DND-41 (cell line): ENCODE results near the gene OTC.

ENCODE experiments used
- ATAC-seq: fragments of 200-7000 bp; cut with Tn5 transposase; 3 replicates; pipeline ENCODE4 v1.9.1; 2021; ENCODE audit warnings: low read depth; ENCODE audit not compliant: insufficient read depth
- DNase-seq: peaks from one replicate; pipeline ENCODE4 v3.0.0-alpha.2; 2020
- H2AFZ ChIP-seq: 2 replicates; pipeline ENCODE4 v1.6.0; 2012; ENCODE audit warnings: low read depth, low read length
- H3K27ac ChIP-seq: 2 replicates; pipeline ENCODE4 v1.5.1; 2012; ENCODE audit warnings: low read length, inconsistent platforms
- H3K27me3 ChIP-seq: fragments of 200-600 bp; sonication (generic); 2 replicates; pipeline ENCODE4 v1.6.0; 2012; ENCODE audit warnings: low read length, mild to moderate bottlenecking, inconsistent platforms; ENCODE audit not compliant: insufficient read depth, poor library complexity
- H3K36me3 ChIP-seq: 2 replicates; pipeline ENCODE4 v1.5.1; 2012; ENCODE audit warnings: low read length, inconsistent platforms; ENCODE audit not compliant: insufficient read depth
- H3K4me1 ChIP-seq: 2 replicates; pipeline ENCODE4 v1.5.1; 2012; ENCODE audit warnings: mild to moderate bottlenecking, low read length; ENCODE audit not compliant: insufficient read depth
- H3K4me2 ChIP-seq: 2 replicates; pipeline ENCODE4 v1.6.0; 2012; ENCODE audit warnings: mild to moderate bottlenecking, moderate library complexity, low read length, inconsistent platforms; ENCODE audit not compliant: insufficient read depth
- H3K4me3 ChIP-seq, 2 experiments: fragments of 200-600 bp in 1 of 2; shearing (Covaris generic) in 1 of 2; 2 replicates each; pipeline ENCODE4 v1.5.1; 2012 to 2016; ENCODE audit warnings: inconsistent platforms in 2 of 2, low read length in 2 of 2, mild to moderate bottlenecking in 2 of 2, low read depth in 1 of 2, moderate library complexity in 1 of 2
- H3K79me2 ChIP-seq: 2 replicates; pipeline ENCODE4 v1.6.0; 2012; ENCODE audit warnings: low read length, inconsistent platforms; ENCODE audit not compliant: insufficient read depth
- H3K9ac ChIP-seq: 2 replicates; pipeline ENCODE4 v1.6.0; 2012; ENCODE audit warnings: low read depth, mild to moderate bottlenecking, inconsistent platforms, low read length, moderate library complexity
- H3K9me3 ChIP-seq: 2 replicates; pipeline ENCODE4 v1.5.1; 2012; ENCODE audit warnings: low read length, moderate library complexity, mild to moderate bottlenecking, inconsistent platforms; ENCODE audit not compliant: insufficient read depth, severe bottlenecking
- H4K20me1 ChIP-seq: 2 replicates; pipeline ENCODE4 v1.6.0; 2012; ENCODE audit warnings: low read length; ENCODE audit not compliant: insufficient read depth
- CTCF ChIP-seq: IDR thresholded peaks from 2 replicates; pipeline ENCODE4 v1.5.1; 2012; ENCODE audit warnings: borderline replicate concordance, low read length, moderate library complexity, mild to moderate bottlenecking; ENCODE audit not compliant: poor library complexity, severe bottlenecking; ENCODE audit errors: extremely low read depth
- EZH2 ChIP-seq: IDR thresholded peaks from 3 replicates; pipeline ENCODE4 v1.6.1; 2012; ENCODE audit warnings: borderline replicate concordance, low read depth, mild to moderate bottlenecking, moderate library complexity, low read length, inconsistent platforms; ENCODE audit not compliant: severe bottlenecking

Gene OTC

DNA sequence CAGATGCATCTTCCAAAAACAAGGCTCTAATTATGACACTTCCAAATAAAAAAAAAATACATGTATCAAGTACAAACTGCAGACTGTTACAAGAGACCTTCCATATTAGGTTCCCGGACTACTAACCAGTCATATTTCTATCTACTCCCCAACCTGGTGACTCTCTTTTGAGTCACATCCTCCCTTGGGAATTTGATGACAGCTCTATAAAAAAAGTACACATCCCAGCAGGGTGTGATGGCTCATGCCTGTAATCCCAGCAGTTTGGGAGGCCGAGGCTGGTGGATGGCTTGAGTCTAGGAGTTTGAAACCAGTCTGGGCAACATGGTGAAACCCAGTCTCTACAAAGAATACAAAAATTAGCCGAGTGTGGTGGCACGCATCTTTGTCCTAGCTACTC is 40.0 kb upstream of the OTC start:
- Histone ChIP-seq H3K4me1 (no peaks in the 10 kb centered on the region), H3K27ac (no peak overlapping the region), H3K36me3 (no peaks in the 10 kb centered on the region; the same call in 1 of the 2 replicates), H3K9ac (no peak overlapping the region), H3K4me2 (no peak overlapping the region), H3K27me3 (no peaks in the 10 kb centered on the region), H3K79me2 (no peaks in the 10 kb centered on the region), H4K20me1 (no peaks in the 10 kb centered on the region), H2AFZ (no peak overlapping the region), H3K9me3 (no peaks in the 10 kb centered on the region), H3K4me3 (no peak overlapping the region)
- TF ChIP-seq CTCF (no peak), EZH2 (no peak)
- DNase-seq (no peak), ATAC-seq (no peak)

DNA sequence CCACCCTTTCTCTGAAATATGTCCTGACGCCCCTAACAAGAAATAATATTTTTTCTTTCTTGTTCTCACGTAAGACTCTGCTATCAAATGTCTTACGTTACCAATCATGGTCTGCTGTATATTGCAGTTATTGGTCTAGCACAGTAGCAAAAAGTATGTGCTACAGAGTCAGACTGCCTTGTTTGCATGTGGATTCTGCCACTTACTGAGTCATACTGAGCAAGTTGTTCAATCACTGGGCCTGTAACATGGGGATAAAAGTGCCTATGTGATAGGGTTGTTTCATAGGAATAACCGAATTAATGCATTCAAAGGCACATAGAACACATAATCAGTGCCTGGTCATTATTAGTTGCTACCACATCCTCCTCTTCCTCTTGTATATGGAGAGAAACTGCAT is 39.2 kb upstream of the OTC start:
- Histone ChIP-seq H3K4me1 (no peaks in the 10 kb centered on the region), H3K79me2 (no peaks in the 10 kb centered on the region), H3K9me3 (no peaks in the 10 kb centered on the region), H3K27me3 (no peaks in the 10 kb centered on the region), H3K27ac (no peak overlapping the region), H3K4me2 (no peak overlapping the region), H3K36me3 (peaks cover 2% of the 10 kb centered on the region; the same call in 1 of the 2 replicates), H3K4me3 (no peak overlapping the region), H4K20me1 (no peaks in the 10 kb centered on the region), H3K9ac (no peak overlapping the region), H2AFZ (no peak overlapping the region)
- no peak for DNase-seq
- ATAC-seq: no peak
- TF ChIP-seq CTCF: no peak
- TF ChIP-seq EZH2: no peak

GRCh38 chrX:38315186-38315585 is 37.2 kb upstream of the OTC start:
- no peak overlapping the region for H3K27ac ChIP-seq
- peaks cover 2% of the 10 kb centered on the region; the same call in 1 of the 2 replicates for H3K36me3 ChIP-seq
- ATAC-seq (no peak), DNase-seq (no peak)
- H3K9me3 ChIP-seq: no peaks in the 10 kb centered on the region
- H3K4me1 ChIP-seq: no peaks in the 10 kb centered on the region
- H3K4me3 ChIP-seq: no peak overlapping the region
- H3K4me2 ChIP-seq: no peak overlapping the region
- H3K79me2 ChIP-seq: no peaks in the 10 kb centered on the region
- H2AFZ ChIP-seq: no peak overlapping the region
- TF ChIP-seq EZH2 (no peak), CTCF (no peak)
- no peaks in the 10 kb centered on the region for H4K20me1 ChIP-seq
- no peak overlapping the region for H3K9ac ChIP-seq
- no peaks in the 10 kb centered on the region for H3K27me3 ChIP-seq

DNA sequence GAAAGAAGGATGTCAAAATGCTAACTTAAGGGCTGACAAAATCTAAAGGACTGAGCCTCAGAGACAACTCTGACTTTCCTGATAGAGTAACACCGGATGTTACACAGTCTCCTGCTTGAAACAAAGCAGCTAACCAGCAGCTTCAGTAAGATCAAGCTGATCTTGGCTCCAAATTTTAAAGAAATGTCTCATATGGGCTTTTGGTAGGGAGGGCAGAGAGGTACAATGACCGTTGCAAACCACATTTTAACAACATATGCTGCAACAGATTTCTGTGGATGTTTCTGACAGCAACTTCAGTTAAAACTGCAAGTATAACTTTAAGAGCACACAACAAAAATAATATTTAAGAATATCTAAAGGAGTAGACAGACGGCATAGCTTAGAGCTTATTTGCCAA is 34.2 kb upstream of the OTC start:
- H3K4me3 ChIP-seq: no peak overlapping the region
- TF ChIP-seq CTCF (no peak), EZH2 (no peak)

More for the DNA sequence above, 34.2 kb upstream of the OTC start:
- H3K36me3 ChIP-seq: peaks cover 2% of the 10 kb centered on the region; the same call in 1 of the 2 replicates
- H3K79me2 ChIP-seq: no peaks in the 10 kb centered on the region
- no peak overlapping the region for H3K4me2 ChIP-seq
- no peaks in the 10 kb centered on the region for H4K20me1 ChIP-seq
- no peaks in the 10 kb centered on the region for H3K27me3 ChIP-seq
- no peak overlapping the region for H2AFZ ChIP-seq
- no peaks in the 10 kb centered on the region for H3K9me3 ChIP-seq
- H3K27ac ChIP-seq: no peak overlapping the region
- ATAC-seq (no peak), DNase-seq (no peak)
- no peak overlapping the region for H3K9ac ChIP-seq
- H3K4me1 ChIP-seq: no peaks in the 10 kb centered on the region
